RWPE2 (cell line): ENCODE results near the gene MOB2.

Experiments
- ATAC-seq: fragments of 200-7000 bp; cut with Tn5 transposase; 3 replicates; pipeline ENCODE4 v1.9.1; 2021; ENCODE audit warnings: low read depth
- DNase-seq: peaks from one replicate; pipeline ENCODE4 v3.0.0-alpha.2; 2020; ENCODE audit warnings: low spot score
- H3K27ac ChIP-seq: fragments of 450-650 bp; 2 replicates; pipeline ENCODE4 v1.5.1; 2017; ENCODE audit warnings: mild to moderate bottlenecking; ENCODE audit not compliant: poor library complexity, severe bottlenecking
- H3K27me3 ChIP-seq: fragments of 250-450 bp; sonication (Bioruptor Pico); 2 replicates; pipeline ENCODE4 v1.5.1; 2021; ENCODE audit warnings: mild to moderate bottlenecking, moderate library complexity; ENCODE audit not compliant: insufficient read depth, poor library complexity, severe bottlenecking
- H3K36me3 ChIP-seq: fragments of 250-450 bp; sonication (Bioruptor Pico); 2 replicates; pipeline ENCODE4 v1.5.1; 2020; ENCODE audit warnings: low read depth, mild to moderate bottlenecking, moderate library complexity
- H3K4me1 ChIP-seq: fragments of 250-450 bp; sonication (Bioruptor Pico); 2 replicates; pipeline ENCODE4 v1.5.1; 2021; ENCODE audit warnings: mild to moderate bottlenecking, moderate library complexity; ENCODE audit not compliant: insufficient read depth, poor library complexity, severe bottlenecking
- H3K4me3 ChIP-seq: fragments of 250-450 bp; sonication (Bioruptor Pico); 2 replicates; pipeline ENCODE4 v1.5.1; 2021; ENCODE audit warnings: mild to moderate bottlenecking, moderate library complexity; ENCODE audit not compliant: severe bottlenecking
- H3K9me3 ChIP-seq: fragments of 250-450 bp; sonication (Bioruptor Pico); 2 replicates; pipeline ENCODE4 v1.5.1; 2021; ENCODE audit warnings: mild to moderate bottlenecking, moderate library complexity; ENCODE audit not compliant: severe bottlenecking
- TF ChIP-seq, protein P1 (sequence below): fragments of 450-650 bp; IDR thresholded peaks from one replicate; pipeline ENCODE4 v1.5.1; 2017; ENCODE audit warnings: mild to moderate bottlenecking, moderate library complexity; ENCODE audit not compliant: poor library complexity, severe bottlenecking

Gene MOB2

GRCh38 chr11:1519028-1520010 lies 32.7 kb upstream of the MOB2 start:
- no peak overlapping the region for H3K4me3 ChIP-seq
- H3K27me3 ChIP-seq = no peaks in the 10 kb centered on the region
- H3K27ac ChIP-seq = no peak overlapping the region
- TF ChIP-seq, protein P1, sequence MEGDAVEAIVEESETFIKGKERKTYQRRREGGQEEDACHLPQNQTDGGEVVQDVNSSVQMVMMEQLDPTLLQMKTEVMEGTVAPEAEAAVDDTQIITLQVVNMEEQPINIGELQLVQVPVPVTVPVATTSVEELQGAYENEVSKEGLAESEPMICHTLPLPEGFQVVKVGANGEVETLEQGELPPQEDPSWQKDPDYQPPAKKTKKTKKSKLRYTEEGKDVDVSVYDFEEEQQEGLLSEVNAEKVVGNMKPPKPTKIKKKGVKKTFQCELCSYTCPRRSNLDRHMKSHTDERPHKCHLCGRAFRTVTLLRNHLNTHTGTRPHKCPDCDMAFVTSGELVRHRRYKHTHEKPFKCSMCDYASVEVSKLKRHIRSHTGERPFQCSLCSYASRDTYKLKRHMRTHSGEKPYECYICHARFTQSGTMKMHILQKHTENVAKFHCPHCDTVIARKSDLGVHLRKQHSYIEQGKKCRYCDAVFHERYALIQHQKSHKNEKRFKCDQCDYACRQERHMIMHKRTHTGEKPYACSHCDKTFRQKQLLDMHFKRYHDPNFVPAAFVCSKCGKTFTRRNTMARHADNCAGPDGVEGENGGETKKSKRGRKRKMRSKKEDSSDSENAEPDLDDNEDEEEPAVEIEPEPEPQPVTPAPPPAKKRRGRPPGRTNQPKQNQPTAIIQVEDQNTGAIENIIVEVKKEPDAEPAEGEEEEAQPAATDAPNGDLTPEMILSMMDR = no peak
- H3K36me3 ChIP-seq = no peaks in the 10 kb centered on the region
- no peaks in the 10 kb centered on the region for H3K4me1 ChIP-seq
- no peak for DNase-seq
- no peak for ATAC-seq
- no peaks in the 10 kb centered on the region for H3K9me3 ChIP-seq

- Histone ChIP-seq H3K36me3 (no peaks in the 10 kb centered on the region), H3K27ac (no peak overlapping the region), H3K9me3 (no peaks in the 10 kb centered on the region), H3K27me3 (no peaks in the 10 kb centered on the region), H3K4me1 (no peaks in the 10 kb centered on the region), H3K4me3 (no peak overlapping the region)
- ATAC-seq = no peak
- peak; percentile 42 for DNase-seq
- TF ChIP-seq, protein P1 = no peak
Measured at GRCh38 chr11:1518301-1518700, 31.7 kb upstream of the MOB2 start.

DNA sequence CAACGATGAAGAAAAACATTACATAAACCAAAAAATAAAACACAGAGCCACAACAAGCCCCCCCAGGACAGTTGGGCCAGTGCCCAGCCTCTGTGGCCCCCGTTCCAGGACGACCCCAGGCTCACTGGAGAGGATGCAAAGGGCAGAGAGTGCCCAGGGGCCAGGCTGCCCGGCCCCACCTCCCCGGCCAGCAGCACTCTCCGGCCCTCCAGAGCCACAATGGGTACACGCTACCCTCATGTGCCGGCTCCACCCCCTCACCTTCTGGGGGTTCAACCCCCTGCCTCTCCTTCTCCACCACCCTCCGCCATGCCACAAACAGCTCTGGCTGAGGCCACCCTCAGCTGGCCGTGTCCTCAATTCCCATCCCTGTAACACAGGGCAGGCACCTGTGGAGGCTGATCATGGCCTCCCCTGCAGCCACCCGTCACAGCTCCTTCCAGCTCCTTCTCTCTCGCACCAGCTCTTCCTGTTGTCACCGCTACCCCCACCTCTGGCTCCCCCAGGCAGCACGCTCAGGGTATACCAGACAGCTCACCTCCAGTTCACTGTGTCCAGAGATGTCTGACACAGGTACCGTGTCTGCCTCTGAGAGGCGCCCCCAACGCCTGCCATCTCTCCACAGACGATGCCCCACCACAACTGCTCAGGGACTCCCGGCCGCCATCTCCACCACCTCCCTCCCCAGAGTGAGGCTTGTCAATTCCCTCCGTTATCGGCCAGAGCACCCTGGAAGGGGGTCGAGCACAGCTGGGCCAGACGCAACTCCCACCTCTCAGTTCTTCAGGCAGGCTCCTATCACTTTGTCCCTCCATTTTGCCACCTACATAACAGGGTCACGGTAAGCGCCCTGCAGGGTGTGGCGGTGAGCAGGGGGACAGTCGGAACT lies 30.8 kb upstream of the MOB2 start:
- Histone ChIP-seq H3K9me3 (no peaks in the 10 kb centered on the region), H3K4me3 (no peak overlapping the region), H3K27ac (no peak overlapping the region), H3K4me1 (no peaks in the 10 kb centered on the region), H3K36me3 (no peaks in the 10 kb centered on the region), H3K27me3 (no peaks in the 10 kb centered on the region)
- DNase-seq = peak; percentile 38
- ATAC-seq = no peak
- TF ChIP-seq, protein P1 = no peak

GRCh38 chr11:1516273-1517067 lies 29.9 kb upstream of the MOB2 start:
- TF ChIP-seq, protein P1 = no peak
- H3K27me3 ChIP-seq = no peaks in the 10 kb centered on the region
- ATAC-seq (no peak), DNase-seq (peak; percentile 45)
- H3K4me1 ChIP-seq = no peaks in the 10 kb centered on the region
- H3K4me3 ChIP-seq = no peak overlapping the region
- no peaks in the 10 kb centered on the region for H3K9me3 ChIP-seq
- no peaks in the 10 kb centered on the region for H3K36me3 ChIP-seq
- no peak overlapping the region for H3K27ac ChIP-seq
